ENCODE measurements around the gene TMEM63A. TPM values are rescaled to one million over a fixed set of nuclear protein-coding genes. Genes with fewer than 3 reads are reported as not detected.

The TMEM63A gene
- total and polyA plus RNA-seq, 11 donors = 13.7 to 42.7 (median 25.3) TPM

GRCh38 chr1:225911191-225912130, 29.3 kb upstream of the TMEM63A start:
- Histone ChIP-seq H3K27ac (no peak overlapping the region), H3K27me3 (no peaks in the 10 kb centered on the region), H3K4me1 (peaks cover 0 to 10% (median 5%) of the 10 kb centered on the region in 12 donors), H3K36me3 (peaks cover 0 to 24% (median 7%) of the 10 kb centered on the region in 9 donors), H3K9me3 (no peaks in the 10 kb centered on the region), H3K4me3 (peak overlapping the region in 8 of 12 donors; percentile 3 to 40 (median 17))
- WGBS, 4 donors = 33 to 45% (median 40%) methylated on average over 27 to 53 of the region's 53 CpGs
- ATAC-seq (peak; percentile 71 to 93 (median 86)), DNase-seq (peak; percentile 51 to 89 (median 68))
- intact Hi-C loops (cut with DNase I) = loop anchor here (1.0 to 10.0 kb wide), 13 partner anchors 29 to 437 kb away; partner anchors contain the start of genes SRP9 (in 8 of the 10) and TMEM63A (in 1 of the 10)
- TF ChIP-seq CTCF (IDR thresholded peaks at IDR 0.05) (peak; percentile 84 to 99 (median 96)), POLR2A (IDR thresholded peaks at IDR 0.05) (no peak)

- intact Hi-C loops (cut with DNase I) = loop anchor here in 1 of 10 donors (2.0 kb wide), 1 partner anchor 65 kb away; no protein-coding TSS in a partner anchor
- WGBS, 4 donors = 95 to 100% (median 98%) methylated on average over 1 of the region's 1 CpG
Measured at GRCh38 chr1:225909477-225909876, 27.3 kb upstream of the TMEM63A start.

GRCh38 chr1:225908773-225909172, 26.6 kb upstream of the TMEM63A start:
- TF ChIP-seq CTCF (IDR thresholded peaks at IDR 0.05) (no peak), POLR2A (IDR thresholded peaks at IDR 0.05) (no peak)
- no peak overlapping the region for H3K27ac ChIP-seq
- ATAC-seq = no peak
- WGBS, 4 donors = 72 to 86% (median 83%) methylated on average over 2 of the region's 2 CpGs
- intact Hi-C loops (cut with DNase I) = loop anchor here in 1 of 10 donors (2.0 kb wide), 1 partner anchor 66 kb away; no protein-coding TSS in a partner anchor
- no peaks in the 10 kb centered on the region for H3K9me3 ChIP-seq
- H3K27me3 ChIP-seq = no peaks in the 10 kb centered on the region
- H3K36me3 ChIP-seq = peaks cover 0 to 9% (median 0%) of the 10 kb centered on the region in 9 donors
- H3K4me3 ChIP-seq = no peak overlapping the region
- H3K4me1 ChIP-seq = peaks cover 0 to 10% (median 5%) of the 10 kb centered on the region in 12 donors
- no peak for DNase-seq

More at GRCh38 chr1:225909477-225909876, 27.3 kb upstream of the TMEM63A start:
- TF ChIP-seq POLR2A (IDR thresholded peaks at IDR 0.05) (no peak), CTCF (IDR thresholded peaks at IDR 0.05) (no peak)
- H3K27me3 ChIP-seq = no peaks in the 10 kb centered on the region
- ATAC-seq = no peak
- no peak for DNase-seq
- H3K4me3 ChIP-seq = no peak overlapping the region
- peaks cover 0 to 10% (median 5%) of the 10 kb centered on the region in 12 donors for H3K4me1 ChIP-seq
- peaks cover 0 to 9% (median 0%) of the 10 kb centered on the region in 9 donors for H3K36me3 ChIP-seq
- no peak overlapping the region for H3K27ac ChIP-seq
- H3K9me3 ChIP-seq = no peaks in the 10 kb centered on the region

Measured in heart left ventricle (tissue), 16 donors.